ENCODE data around the gene CXCL8. TPM values are rescaled to one million over a fixed set of nuclear protein-coding genes. Genes with fewer than 3 reads are reported as not detected.

Gene CXCL8
- polyA plus RNA-seq, 1 of the 3 experiments (the other 2 are of a cell fraction), result 6.0 TPM

GRCh38 chr4:73732759-73733431 lies 7.5 kb upstream of the CXCL8 start:
- Histone ChIP-seq H2AFZ (ENCODE audit: low read depth) (no peak overlapping the region), H3K9me2 (no peaks in the 10 kb centered on the region), H4K20me1 (ENCODE audit: insufficient read depth) (no peaks in the 10 kb centered on the region), H3K9ac (no peak overlapping the region), H3K27me3 (ENCODE audit: insufficient read depth) (no peaks in the 10 kb centered on the region), H3K4me3 (ENCODE audit: low read depth in 2 of 2, low read length in 1 of 2) (no peak overlapping the region), H3K9me3 (no peaks in the 10 kb centered on the region), H3K27ac (ENCODE audit: low read depth in 2 of 2, low read length in 1 of 2) (no peak overlapping the region), H3F3A (replicated peaks; ENCODE audit: insufficient read depth) (peaks cover 5% of the 10 kb centered on the region), H3K4me2 (no peak overlapping the region), H3K4me1 (ENCODE audit: control insufficient read depth in 1 of 2, insufficient read depth in 2 of 2, low read depth in 1 of 2, low read length in 1 of 2) (no peaks in the 10 kb centered on the region; a peak in 1 of 4 replicates), H3K79me2 (ENCODE audit: insufficient read depth) (no peaks in the 10 kb centered on the region), H3K36me3 (replicated peaks in 1 of 2; ENCODE audit: control insufficient read depth in 1 of 2, insufficient read depth in 2 of 2, low read length in 1 of 2) (no peaks in the 10 kb centered on the region)
- ChIA-PET CTCF (no interaction called here), POLR2A (no interaction called here)
- no peak for DNase-seq
- 32% methylated on average over 1 of the region's 1 CpG for WGBS (ENCODE audit: low lambda C conversion rate)
- TF ChIP-seq TEAD4 (IDR thresholded peaks at IDR 0.05; ENCODE audit: borderline replicate concordance, insufficient read depth) (no peak), SIN3A (IDR thresholded peaks at IDR 0.05; ENCODE audit: borderline replicate concordance, low read depth, low read length) (no peak), FOXJ3 (CRISPR knock-in tag; IDR thresholded peaks at IDR 0.05) (no peak), YY1 (IDR thresholded peaks at IDR 0.05; ENCODE audit: low read depth) (no peak), EP300 (IDR thresholded peaks at IDR 0.05; ENCODE audit: borderline replicate concordance in 1 of 2, low read depth in 1 of 2, low read length in 1 of 2) (no peak)

GRCh38 chr4:73734530-73735001 lies 5.8 kb upstream of the CXCL8 start:
- DNase-seq, result no peak
- Histone ChIP-seq H3K4me1 (ENCODE audit: control insufficient read depth in 1 of 2, insufficient read depth in 2 of 2, low read depth in 1 of 2, low read length in 1 of 2) (no peaks in the 10 kb centered on the region; a peak in 1 of 4 replicates), H3K36me3 (replicated peaks in 1 of 2; ENCODE audit: control insufficient read depth in 1 of 2, insufficient read depth in 2 of 2, low read length in 1 of 2) (no peaks in the 10 kb centered on the region), H3K4me3 (ENCODE audit: low read depth in 2 of 2, low read length in 1 of 2) (no peak overlapping the region), H4K20me1 (ENCODE audit: insufficient read depth) (no peaks in the 10 kb centered on the region), H3K9me2 (no peaks in the 10 kb centered on the region), H3K9ac (no peak overlapping the region), H3K27ac (ENCODE audit: low read depth in 2 of 2, low read length in 1 of 2) (no peak overlapping the region), H3F3A (replicated peaks; ENCODE audit: insufficient read depth) (peaks cover 5% of the 10 kb centered on the region), H3K9me3 (no peaks in the 10 kb centered on the region), H3K27me3 (ENCODE audit: insufficient read depth) (no peaks in the 10 kb centered on the region), H2AFZ (ENCODE audit: low read depth) (no peak overlapping the region), H3K79me2 (ENCODE audit: insufficient read depth) (no peaks in the 10 kb centered on the region), H3K4me2 (no peak overlapping the region; the same call in 1 of the 2 replicates)
- ChIA-PET CTCF (interaction anchor here (1.3 kb wide), 2 partner anchors 11 to 400 kb away, joined by 3 to 4 read pairs; no protein-coding TSS in a partner anchor), POLR2A (no interaction called here)
- 45% methylated on average over 2 of the region's 2 CpGs for WGBS (ENCODE audit: low lambda C conversion rate)
- no peak for TF ChIP-seq CHD2 (IDR thresholded peaks at IDR 0.05; ENCODE audit: low read length, partially characterized antibody)
- TF ChIP-seq TAF1 (IDR thresholded peaks at IDR 0.05; ENCODE audit: borderline replicate concordance, low read depth, low read length), result no peak
- TF ChIP-seq FOXM1 (IDR thresholded peaks at IDR 0.05; ENCODE audit: low read depth), result no peak
- TF ChIP-seq CTCF (IDR thresholded peaks at IDR 0.05), result no peak
- TF ChIP-seq EP300 (IDR thresholded peaks at IDR 0.05; ENCODE audit: borderline replicate concordance in 1 of 2, low read depth in 1 of 2, low read length in 1 of 2), result no peak
- TF ChIP-seq JUND (IDR thresholded peaks at IDR 0.05), result no peak
- no peak for TF ChIP-seq SIN3A (IDR thresholded peaks at IDR 0.05; ENCODE audit: borderline replicate concordance, low read depth, low read length)
- TF ChIP-seq REST (IDR thresholded peaks at IDR 0.05; ENCODE audit: low read depth, low read length), result no peak
- no peak for TF ChIP-seq MAX (IDR thresholded peaks at IDR 0.05; ENCODE audit: low read depth)
- TF ChIP-seq TEAD4 (IDR thresholded peaks at IDR 0.05; ENCODE audit: borderline replicate concordance, insufficient read depth), result no peak
- no peak for TF ChIP-seq ELF1 (IDR thresholded peaks at IDR 0.05)
- no peak for TF ChIP-seq FOSL2 (IDR thresholded peaks at IDR 0.05; ENCODE audit: borderline replicate concordance, low read depth)
- TF ChIP-seq SMC3 (IDR thresholded peaks at IDR 0.05; ENCODE audit: low read depth, low read length), result no peak
- TF ChIP-seq MXI1 (IDR thresholded peaks at IDR 0.05; ENCODE audit: low read depth, low read length), result no peak
- no peak for TF ChIP-seq RCOR1 (IDR thresholded peaks at IDR 0.05; ENCODE audit: low read length)
